AG09309 (cell line): ENCODE measurements around the gene SPEF2.

ENCODE experiments used
- DNase-seq: peaks from one replicate; pipeline ENCODE4 v3.0.0-alpha.2; 2010; ENCODE audit warnings: low read depth
- H3K4me3 ChIP-seq: 2 replicates; pipeline ENCODE4 v1.5.1; 2011; ENCODE audit warnings: mild to moderate bottlenecking, low read depth, low read length, moderate library complexity; ENCODE audit not compliant: control insufficient read depth
- CTCF ChIP-seq: IDR thresholded peaks from 2 replicates; pipeline ENCODE4 v1.5.1; 2011; ENCODE audit warnings: mild to moderate bottlenecking, low read depth, low read length, inconsistent platforms; ENCODE audit not compliant: insufficient read depth, control insufficient read depth; ENCODE audit errors: missing control alignments

Gene SPEF2

GRCh38 chr5:35822511-35822910, 204.8 kb downstream of the SPEF2 start:
- no peak for DNase-seq

GRCh38 chr5:35823347-35824098, 205.9 kb downstream of the SPEF2 start:
- no peak for TF ChIP-seq CTCF

More at GRCh38 chr5:35822511-35822910, 204.8 kb downstream of the SPEF2 start:
- TF ChIP-seq CTCF: no peak
- no peak overlapping the region for H3K4me3 ChIP-seq

GRCh38 chr5:35826056-35826455, 208.4 kb downstream of the SPEF2 start:
- H3K4me3 ChIP-seq: no peak overlapping the region
- no peak for TF ChIP-seq CTCF
- no peak for DNase-seq

More at GRCh38 chr5:35823347-35824098, 205.9 kb downstream of the SPEF2 start:
- no peak overlapping the region for H3K4me3 ChIP-seq
- no peak for DNase-seq

GRCh38 chr5:35826554-35826953, 208.9 kb downstream of the SPEF2 start:
- DNase-seq: no peak
- H3K4me3 ChIP-seq: no peak overlapping the region
- TF ChIP-seq CTCF: no peak

GRCh38 chr5:35828082-35828598, 210.5 kb downstream of the SPEF2 start:
- no peak for DNase-seq
- TF ChIP-seq CTCF: no peak
- no peak overlapping the region for H3K4me3 ChIP-seq

GRCh38 chr5:35830587-35830986, 212.9 kb downstream of the SPEF2 start:
- H3K4me3 ChIP-seq: no peak overlapping the region
- TF ChIP-seq CTCF: no peak
- no peak for DNase-seq
